Occipital lobe (tissue), 2 donors: Measurements from ENCODE around the gene SP100. TPM values are rescaled to one million over a fixed set of nuclear protein-coding genes. Genes with fewer than 3 reads are reported as not detected.
"Not testable (repeated sequence)": the region's sequence is repeated elsewhere in the genome, so short reads cannot be mapped to it uniquely, and the experiment has no call there.

ENCODE experiments used
- DNase-seq: peaks from one replicate; lab custom pipeline; 2025; lab: John Stamatoyannopoulos, UW
- total RNA-seq: library from RNA; depleted of rRNA; stranded (reverse); fragments of >200 nt; gene quantifications from one replicate; pipeline ENCODE4 v1.2.3, GENCODE V29; 2014

Gene SP100
- total RNA-seq: 4.8 TPM

DNA sequence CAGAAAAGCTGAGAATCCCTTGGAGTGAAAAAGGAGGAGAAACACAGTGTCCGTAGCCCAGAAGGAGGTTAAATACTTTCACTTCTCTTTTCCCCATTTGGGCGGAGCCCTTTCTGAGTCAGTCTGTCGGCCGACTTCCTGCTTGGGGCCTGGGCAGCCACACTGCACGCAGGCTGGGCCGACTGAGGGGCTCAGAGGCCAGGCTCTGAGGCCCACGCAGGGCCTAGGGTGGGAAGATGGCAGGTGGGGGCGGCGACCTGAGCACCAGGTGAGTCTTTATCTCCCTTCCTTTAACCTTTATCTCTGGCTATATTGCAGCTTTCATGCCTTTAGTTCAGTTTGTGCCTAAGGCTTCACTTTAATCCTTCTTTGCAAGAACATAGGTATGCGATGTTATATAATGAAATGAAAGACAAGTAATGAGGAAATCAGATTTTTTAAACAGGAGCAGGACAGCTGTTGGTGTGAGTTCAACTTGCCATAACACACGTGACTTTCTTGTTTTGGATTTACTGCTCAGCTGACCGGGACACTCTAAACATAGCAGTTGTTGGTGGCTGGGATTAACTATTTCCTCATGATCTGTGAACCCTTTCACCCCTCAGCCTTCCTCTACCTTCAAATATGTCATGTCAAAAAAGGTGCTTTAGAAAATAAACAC is at the start of gene SP100:
TSS of gene SP100 (plus strand) at position 141 of the 661 bp plus-strand sequence. CDS start at position 237, 96 bp downstream.
- no peak for DNase-seq

DNA sequence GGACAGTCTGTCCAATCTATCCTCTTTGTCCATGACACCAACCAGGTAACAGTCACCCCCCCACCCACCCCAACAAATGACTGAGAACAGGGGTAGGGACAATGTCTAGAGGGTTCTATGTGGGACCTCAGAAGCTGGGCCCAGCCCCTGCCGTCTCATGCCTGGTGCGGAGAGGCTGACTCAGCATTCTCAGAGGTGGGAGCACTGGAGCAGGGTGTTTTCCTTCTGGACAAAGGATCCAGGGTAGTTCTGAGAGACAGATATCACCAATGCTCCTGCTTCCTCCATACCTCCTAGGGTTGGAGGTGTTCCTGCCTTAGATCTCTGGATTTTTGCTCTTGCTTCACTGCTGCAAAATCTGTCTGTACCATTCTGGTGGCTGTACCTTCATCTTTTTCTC is 33.9 kb upstream of the SP100 start:
- DNase-seq: no peak

DNA sequence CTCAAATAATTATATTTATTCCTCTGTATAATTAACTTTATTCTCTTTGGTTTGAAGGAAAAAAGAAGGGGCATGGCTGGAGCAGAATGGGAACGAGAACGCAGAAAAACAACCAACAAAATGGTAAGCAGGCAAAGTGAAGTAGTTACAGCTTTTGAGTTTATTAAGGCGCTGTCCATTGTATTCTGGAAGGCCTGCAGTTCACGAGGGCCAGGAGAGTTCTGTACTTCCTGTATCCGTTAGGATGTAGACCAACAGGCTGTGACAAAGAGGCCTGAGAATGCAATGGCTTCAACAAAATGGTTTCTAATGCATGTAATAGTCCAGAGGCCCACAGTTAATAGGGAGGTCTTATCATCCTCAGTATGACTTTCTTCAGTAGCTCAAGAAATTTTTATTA is 32.5 kb upstream of the SP100 start:
- no peak for DNase-seq

DNA sequence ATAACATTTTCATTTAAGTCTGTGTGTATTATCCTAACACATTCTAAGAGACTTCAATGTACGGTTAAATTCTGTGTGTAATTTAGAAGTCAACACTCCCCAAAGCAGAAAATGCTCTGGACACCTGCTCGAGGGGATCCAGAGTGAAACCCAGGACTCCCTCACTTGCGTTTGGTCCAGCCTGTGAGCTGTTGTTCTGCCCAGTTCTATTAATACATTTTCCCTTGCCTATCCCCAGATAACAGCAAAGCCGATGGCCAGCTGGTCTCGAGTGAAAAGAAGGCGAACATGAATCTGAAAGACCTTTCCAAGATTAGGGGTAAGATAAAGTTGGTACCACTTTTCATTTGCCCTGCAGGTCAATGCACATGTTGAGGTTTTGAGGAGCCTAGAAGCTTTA is 31.0 kb upstream of the SP100 start:
- no peak for DNase-seq

DNA sequence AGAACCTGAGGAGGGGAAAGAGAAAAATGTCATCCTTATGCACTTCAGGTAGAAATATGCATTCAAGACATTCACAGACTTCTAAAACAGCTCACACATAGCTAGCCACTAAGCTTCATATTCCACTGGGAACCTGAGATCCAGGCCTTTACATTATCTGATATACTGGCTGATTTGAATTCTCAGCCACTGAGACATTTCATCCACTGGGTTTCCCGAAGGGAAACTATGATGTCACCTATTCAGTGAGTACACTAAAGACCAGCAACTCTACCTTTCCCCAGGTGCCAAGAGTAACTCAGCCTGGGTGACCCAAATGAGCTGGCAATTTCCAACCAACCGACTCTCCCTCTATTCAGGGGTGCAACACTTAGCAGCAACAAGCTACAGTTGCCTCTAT is 21.7 kb upstream of the SP100 start:
- no peak for DNase-seq

DNA sequence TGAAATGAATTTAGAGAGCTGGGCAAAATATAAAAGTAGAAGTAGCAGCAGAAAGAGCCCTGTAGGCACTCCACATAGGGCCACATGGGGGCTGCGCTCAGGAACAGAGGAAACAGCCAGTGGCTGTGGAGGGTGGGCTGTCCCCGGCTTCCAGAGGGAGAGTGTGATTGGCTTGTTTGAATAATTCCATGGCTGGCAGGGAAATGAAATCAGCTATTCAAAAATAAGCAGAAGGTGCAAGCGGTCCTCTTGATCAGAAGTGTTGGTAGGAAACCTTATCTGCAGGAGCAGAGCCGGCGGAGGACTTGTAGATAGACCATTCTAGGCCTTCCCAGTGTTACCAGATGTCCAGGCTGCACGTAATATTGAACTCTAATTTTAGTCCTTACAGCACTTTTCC is 17.3 kb upstream of the SP100 start:
- not testable (repeated sequence) for DNase-seq

DNA sequence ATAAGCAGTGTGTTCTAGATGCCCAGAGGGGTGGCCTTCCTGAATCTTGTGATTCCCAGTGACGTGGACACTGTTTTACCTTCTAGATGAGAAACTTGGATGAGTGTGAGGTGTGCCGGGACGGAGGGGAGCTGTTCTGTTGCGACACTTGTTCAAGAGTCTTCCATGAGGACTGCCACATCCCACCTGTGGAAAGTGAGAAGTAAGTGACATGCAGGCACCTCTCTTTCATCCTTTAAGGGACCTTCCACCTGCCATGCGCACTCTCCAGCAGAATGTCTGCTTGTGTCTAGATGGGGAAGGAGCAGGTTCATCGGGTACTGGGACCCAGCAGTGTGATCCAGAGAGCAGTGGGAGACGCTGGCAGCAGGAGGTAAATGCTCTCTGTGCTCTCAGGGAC is 16.0 kb upstream of the SP100 start:
- no peak for DNase-seq

DNA sequence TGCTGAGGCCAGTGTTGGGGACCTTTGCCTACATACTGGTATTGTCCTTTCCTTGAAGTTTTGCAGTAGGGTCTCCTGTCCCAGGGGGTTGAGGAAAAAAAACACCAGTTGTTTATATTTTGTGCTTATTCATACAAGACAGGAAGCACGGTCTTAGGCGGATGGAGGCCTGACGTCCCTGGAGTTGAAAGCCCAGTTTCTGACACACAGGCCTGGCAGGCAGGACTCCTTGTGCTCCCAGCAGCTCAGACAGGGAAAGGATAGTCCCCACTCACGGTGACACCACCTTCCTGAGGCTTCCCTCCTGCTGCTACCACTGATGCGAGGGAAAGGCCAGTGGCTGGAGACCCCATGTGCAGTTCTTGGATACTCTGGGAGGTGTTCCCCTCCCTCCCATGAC is 15.5 kb upstream of the SP100 start:
- no peak for DNase-seq

DNA sequence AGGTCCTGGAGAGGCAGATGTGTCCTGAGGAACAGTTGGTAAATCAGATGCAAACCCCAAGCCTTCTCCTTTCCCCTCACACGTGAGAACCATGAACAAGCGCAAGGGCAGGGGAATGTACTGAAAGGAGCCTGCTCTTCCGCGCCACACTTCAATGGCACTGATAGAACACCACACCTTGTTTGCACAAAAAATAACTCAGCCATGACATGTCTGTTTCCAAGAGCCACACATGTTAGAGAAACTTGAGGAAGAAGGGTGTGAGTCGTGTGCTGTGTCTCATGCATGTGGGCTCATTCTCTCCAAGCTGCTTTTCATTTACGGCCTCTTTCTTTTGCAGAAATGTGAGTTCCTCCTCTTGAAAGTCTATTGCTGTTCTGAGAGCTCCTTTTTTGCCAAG is 15.0 kb upstream of the SP100 start:
- DNase-seq: not testable (repeated sequence)

DNA sequence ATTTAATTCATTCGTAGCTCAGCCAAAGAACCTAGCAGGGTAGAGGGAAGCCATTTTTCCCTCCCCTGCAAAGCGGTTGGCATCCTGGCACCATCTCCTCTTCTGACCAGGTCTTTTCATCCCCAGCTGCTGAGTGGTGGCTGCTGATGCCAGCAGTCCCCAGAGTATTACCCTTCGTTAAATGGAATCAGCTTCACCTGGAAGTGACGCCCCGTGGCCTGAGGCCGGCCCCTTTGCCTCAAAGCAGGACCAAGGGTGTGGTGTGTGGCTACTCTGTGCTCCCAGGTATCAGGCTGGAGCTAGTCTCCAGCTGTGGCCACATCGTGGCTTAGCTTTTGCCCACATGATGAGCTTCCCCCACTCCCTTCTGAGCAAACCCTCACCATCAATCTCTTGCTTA is 12.3 kb upstream of the SP100 start:
- DNase-seq: no peak

DNA sequence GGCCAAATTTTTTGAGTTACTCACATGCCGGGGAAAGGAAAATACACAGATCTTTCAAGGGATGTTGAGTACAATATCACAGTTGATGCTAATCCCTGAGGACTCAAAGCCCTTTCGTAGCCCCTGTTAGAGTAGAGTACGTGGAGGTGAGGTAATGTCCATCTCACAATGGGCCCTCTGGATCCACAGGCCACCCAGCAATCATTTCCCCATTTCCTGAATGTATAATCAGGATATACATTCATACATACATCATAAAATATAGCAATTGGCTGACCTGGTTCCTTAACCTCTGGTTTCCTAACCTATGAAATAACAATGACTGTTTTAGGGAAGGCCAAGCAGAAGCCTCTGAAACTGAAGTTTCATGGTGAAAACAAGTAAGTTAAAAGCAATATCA is 10.2 kb upstream of the SP100 start:
- no peak for DNase-seq

DNA sequence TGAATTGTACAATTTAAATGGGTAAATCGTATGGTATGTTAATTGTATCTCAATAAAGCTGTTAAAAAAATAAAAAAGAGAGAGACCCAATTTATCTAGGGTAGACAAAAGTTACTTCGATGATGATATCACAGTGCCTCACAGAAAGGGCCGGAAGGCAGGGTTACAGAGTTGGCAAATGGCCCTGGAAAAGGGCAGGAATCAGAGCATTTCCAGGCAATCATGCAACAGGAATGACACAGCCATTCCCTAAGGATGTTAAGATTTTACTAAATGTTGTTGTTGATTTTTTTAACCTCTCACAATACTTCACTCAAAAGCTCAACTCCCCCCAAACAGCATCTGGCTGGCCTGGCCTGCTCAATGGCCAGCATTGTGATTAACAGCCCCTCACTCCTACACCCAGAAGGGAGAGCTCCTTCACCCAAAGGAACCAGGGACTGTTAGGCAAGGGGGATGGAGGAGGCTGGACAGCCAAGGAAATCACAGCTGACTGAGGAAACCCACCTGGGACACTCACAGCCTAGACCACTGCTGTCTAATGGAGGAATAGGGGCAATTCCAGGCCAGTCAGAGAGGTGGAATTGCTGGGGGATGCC is 7.7 kb upstream of the SP100 start:
- no peak for DNase-seq

DNA sequence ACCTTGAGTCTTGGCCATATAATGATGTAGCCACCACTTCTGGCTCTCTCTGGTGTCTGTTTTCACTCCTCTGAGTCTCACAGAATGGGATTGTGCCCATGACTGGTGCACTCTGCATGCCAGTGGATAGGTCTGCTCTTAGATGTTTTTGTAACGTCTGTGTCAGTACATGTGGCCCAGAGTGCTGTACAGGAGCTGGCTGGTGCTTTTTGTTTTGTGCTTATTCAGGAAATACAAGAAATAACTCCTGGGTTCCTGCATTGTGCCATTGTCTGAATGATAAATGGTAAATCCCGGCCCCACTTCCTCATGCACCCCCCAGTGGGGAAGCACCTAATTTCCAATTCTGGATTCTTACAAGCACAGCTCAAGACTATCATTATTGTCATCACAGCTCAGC is 6.7 kb upstream of the SP100 start:
- DNase-seq: not testable (repeated sequence)

DNA sequence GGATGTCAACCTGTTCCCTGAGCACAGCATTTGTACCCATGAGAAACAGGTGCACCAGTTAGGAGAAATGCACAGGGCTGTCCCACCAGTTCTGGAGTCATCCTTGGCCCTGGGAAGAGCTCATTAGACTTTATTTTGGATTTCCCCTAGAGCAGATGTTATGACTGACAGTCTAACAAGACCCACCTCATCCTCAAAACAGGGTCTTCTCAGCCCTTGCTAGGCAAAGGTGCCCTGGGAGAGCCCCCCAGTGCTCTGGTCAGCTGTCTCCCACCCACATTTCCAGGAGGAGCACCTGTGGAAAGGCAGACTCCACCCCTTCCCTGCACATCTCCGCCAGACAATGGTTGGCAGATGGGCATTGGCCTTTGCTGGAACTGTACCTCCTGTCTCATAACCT is 5.7 kb upstream of the SP100 start:
- DNase-seq: no peak

DNA sequence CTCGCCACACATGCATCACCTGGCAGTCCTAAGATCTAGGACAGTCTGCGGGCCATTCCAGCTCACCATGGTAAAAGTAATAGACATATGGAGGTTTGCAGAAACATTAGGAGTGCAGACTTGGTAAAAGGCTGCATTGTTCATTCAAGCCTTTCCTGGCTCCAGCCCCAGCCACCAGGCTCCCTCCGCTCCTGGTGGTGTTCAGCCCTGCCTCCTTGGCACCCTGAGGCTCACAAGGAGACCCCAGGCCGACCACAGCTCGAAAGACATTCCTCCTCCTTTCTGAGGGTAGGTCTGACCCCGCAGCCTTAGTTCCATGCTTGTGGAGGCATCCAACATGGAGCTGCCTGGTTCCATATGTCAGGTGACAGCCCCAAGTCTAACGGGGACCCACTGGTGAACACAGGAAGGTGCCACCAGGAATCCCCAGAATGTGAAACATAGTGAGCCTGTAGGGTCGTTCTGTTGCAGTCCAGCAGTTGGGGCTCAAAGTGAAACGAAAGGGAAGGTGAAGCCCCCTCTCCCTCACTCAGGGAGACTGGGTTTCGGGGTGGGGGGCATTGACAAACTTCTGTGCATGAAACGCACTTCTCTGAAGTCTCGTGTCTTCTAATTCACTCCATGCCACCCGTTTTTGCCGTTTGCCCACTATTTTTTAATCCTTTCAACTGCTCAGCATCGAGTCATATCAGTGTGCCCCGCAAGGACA is 5.0 kb upstream of the SP100 start:
- DNase-seq: no peak

DNA sequence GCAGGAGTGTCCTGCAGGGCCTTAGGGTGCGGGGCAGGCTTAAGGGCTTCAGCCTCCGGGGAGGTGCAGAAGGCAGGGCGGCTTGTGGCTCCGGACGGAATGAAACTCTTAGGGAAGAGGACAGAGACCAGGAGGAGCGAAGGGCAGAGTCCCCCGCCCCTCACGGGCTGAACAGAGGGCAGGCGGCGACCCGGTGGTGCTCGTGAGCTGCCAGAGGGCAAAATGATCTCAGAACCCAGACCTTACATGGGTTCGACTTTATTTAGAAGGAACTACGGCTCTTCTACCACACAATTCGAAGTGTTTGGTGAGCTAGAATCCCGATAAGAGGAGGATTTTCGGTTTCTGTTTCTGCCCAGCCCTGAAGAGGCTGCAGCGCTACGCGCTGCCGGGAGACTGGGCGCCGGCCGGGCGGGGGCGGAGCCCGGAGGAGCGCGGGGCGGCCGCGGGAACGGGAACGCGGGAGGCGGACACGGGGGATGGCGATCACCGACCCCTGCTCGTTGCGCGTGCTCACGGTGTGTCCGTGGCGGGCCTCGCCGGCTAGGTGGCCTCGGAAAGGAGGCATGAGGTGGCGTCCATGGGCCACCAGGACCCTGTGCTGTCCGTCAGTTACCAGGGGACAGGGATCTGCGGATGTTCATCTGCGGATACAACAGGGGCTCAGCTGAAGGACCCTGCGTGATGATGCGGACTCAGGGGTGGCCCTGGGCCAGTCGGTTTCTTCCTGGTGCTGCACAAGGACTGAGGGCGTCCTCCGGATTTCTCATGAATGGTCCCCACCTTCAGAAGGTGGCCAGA is 4.2 kb upstream of the SP100 start:
- DNase-seq: peak; percentile 8

DNA sequence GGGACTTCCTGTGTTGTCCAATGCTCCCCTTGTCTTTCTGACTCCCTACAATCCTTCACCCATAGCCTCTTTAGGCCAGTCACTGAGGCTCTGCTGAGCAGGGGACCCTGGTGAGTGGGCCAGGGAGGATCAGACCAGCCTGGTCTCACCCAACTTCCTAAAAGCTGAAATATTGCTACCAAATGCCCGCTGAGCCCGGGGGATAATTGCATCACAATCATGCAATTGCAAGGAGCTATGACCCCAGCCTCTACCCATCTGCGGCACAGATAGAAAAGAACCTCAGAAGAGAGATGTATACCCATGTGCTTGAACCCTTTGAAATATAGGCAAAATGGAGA is 3.7 kb upstream of the SP100 start:
- no peak for DNase-seq

DNA sequence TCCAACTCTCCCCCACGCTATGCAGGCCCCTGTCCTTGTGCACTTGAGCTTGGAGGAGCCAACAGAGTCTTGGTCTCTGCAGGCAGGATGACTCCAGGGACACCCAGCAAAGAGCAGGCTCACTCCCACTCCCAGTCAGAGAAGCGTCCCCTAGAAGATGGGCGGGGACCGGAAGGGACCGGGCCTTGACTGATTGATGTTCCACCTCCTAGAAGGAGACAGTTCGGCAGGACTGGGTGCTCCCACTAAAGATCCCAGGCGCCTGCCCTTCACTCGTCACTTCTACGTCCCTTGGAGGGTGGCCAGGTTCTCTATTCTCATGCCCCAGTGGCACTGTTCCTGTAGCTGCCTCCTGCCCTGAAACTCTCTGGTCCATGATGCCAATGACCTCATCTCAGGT is 3.2 kb upstream of the SP100 start:
- DNase-seq: no peak

DNA sequence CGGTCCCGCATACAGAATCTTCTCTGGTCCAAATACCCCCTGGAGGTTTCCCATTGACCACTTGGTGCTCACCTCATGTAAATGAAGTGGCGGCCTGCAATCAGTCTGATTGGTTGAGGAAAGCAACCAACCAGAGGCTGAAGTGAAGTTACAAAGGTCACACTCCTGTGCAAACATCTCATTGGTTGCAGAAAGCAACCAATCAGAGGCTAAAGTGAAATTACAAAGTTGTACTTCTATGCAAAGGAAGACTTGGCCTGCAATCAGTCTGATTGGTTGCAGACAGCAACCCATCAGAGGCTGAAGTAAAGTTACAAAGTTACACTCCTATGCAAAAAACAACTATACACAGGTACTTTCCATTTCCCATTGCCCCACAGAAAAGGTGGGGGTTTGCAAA is 2.5 kb upstream of the SP100 start:
- DNase-seq: no peak

DNA sequence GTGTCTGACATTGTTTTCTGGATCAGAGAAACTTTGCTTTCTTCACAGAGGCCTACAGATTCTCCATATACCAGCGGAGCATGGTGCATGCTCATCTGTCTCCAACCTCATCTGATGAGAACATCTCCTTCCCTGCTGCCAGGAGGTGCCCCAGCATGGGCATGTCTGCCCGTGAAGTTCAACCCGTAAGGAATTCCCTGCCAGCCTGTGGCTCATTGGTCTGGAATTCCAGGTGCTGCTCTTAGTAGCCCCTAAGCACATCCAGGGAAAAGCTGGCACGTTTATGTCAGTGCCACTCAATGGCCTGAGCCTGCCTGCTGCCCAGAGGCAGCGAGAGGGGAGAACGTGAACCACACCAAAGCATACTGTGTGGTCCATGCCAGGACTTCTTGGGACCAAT is 1.7 kb upstream of the SP100 start:
- no peak for DNase-seq

DNA sequence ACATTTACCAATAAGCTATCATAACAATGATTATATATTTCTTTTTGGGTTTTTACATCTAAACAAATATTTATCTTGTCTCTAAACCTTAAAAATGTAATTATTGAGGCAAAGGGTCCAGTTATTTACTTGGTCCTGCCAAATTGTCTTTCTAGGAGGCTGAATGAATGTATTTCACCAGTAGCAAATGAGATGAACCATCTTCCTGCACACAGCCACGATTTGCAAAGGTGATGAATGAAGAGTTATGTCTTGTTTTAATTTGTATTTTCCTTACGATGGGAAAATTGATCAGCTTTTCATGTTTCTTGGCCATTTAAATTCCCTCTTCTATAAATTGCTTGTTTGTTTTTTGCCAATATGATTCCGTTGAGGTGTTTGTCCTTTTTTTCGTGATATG is 1.4 kb downstream of the SP100 start:
- no peak for DNase-seq

DNA sequence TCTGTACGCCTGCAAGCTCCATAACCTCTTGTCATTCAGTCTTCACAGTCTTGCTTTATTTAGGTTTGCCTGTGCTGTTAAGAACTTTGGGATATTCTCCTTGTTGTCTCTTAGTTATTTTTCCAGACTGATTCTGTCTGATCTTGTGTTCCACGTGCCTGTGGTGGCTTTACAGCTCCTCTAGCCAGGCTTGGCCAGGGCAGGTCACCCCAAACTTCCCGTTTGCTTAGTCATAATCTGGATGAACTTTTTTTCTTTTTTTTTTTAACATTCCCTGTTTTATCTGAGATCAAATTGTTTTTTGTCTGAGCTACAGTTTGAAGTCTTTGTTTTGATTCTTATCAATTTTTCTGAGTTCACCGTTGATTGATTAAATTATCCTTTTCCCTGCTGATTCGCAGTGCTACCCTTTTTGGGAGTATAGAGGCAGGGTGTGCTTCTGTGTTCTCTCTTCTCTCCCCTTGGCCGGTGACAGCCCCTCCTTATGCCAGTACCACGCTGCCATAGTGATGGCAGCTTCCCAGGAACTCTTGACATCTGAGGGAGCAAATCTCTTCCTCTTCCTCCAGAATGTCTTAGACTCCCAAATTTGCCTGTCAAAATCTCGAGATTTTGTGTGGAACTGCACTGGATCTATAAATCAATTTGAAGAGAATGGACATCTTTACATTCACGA is 2.5 kb downstream of the SP100 start:
- DNase-seq: no peak
